Activated CD8-positive, alpha-beta T cell treated with anti-CD3 and anti-CD28 coated beads, Interleukin-2, amount 10 ng/mL, durations not matched to agents 7 days and 5 days (primary cell): Measurements from ENCODE around the gene EEF2K. TPM values are rescaled to one million over a fixed set of nuclear protein-coding genes. Genes with fewer than 3 reads are reported as not detected.
"Not testable (repeated sequence)": the region's sequence is repeated elsewhere in the genome, so short reads cannot be mapped to it uniquely, and the experiment has no call there.

Experiments used
- ATAC-seq: fragments of 150-1000 bp; cut with Tn5 transposase; one replicate; pipeline ENCODE4 v1.10.0; 2021; ENCODE audit warnings: moderate library complexity
- CTCF ChIA-PET: fragments of 350-600 bp; sonication (Branson Sonifier 250); formaldehyde crosslinking; loops from one replicate; lab custom pipeline; 2021; ENCODE audit warnings: antibody characterized with exemption; lab: Charles Lee
- POLR2A ChIA-PET: fragments of 350-600 bp; sonication (Branson Sonifier 250); formaldehyde crosslinking; loops from one replicate; lab custom pipeline; 2021; ENCODE audit warnings: antibody characterized with exemption; lab: Charles Lee
- DNase-seq: peaks from one replicate; pipeline ENCODE4 v3.0.0-alpha.2; 2020
- H3K27ac Mint-ChIP-seq: one replicate; pipeline ENCODE4 v1.8.0; 2021; ENCODE audit warnings: mild to moderate bottlenecking, mixed read lengths
- H3K27me3 Mint-ChIP-seq: one replicate; pipeline ENCODE4 v1.8.0; 2021; ENCODE audit warnings: low read depth, mixed read lengths
- H3K36me3 Mint-ChIP-seq: one replicate; pipeline ENCODE4 v1.8.0; 2021; ENCODE audit warnings: low read depth, mixed read lengths
- H3K4me1 Mint-ChIP-seq: one replicate; pipeline ENCODE4 v1.8.0; 2021; ENCODE audit warnings: low read depth, mixed read lengths
- H3K4me3 Mint-ChIP-seq: one replicate; pipeline ENCODE4 v1.8.0; 2021; ENCODE audit warnings: mild to moderate bottlenecking, mixed read lengths
- H3K9me3 Mint-ChIP-seq: one replicate; pipeline ENCODE4 v1.8.0; 2022; ENCODE audit warnings: mixed read lengths; ENCODE audit not compliant: insufficient read depth
- total RNA-seq, 2 experiments: library from RNA; stranded (reverse); gene quantifications; one replicate each; pipeline ENCODE4 v1.2.3, GENCODE V29; 2021

Gene EEF2K
- total RNA-seq, 2 experiments from 2014 or later, result 27.7 to 28.9 TPM

GRCh38 chr16:22190081-22190775 is 15.8 kb upstream of the EEF2K start:
- no peaks in the 10 kb centered on the region for H3K9me3 Mint-ChIP-seq
- H3K4me1 Mint-ChIP-seq, result peaks cover 54% of the 10 kb centered on the region
- H3K27ac Mint-ChIP-seq, result peak overlapping the region; percentile 99
- ChIA-PET POLR2A (interaction anchor here (0.5 to 2.4 kb wide), 6 partner anchors 16 to 237 kb away, joined by 3 to 13 read pairs (median 6); partner anchors contain the start of genes EEF2K, MOSMO, POLR3E and UQCRC2), CTCF (interaction anchor here (1.2 to 4.2 kb wide), 12 partner anchors 49 to 238 kb away, joined by 3 to 78 read pairs (median 11); partner anchors contain the start of genes PDZD9, POLR3E and UQCRC2)
- H3K27me3 Mint-ChIP-seq, result no peaks in the 10 kb centered on the region
- ATAC-seq, result peak; percentile 69
- H3K36me3 Mint-ChIP-seq, result peaks cover 3% of the 10 kb centered on the region
- DNase-seq, result peak; percentile 89
- H3K4me3 Mint-ChIP-seq, result peak overlapping the region; percentile 91

GRCh38 chr16:22190776-22191531 is 15.1 kb upstream of the EEF2K start:
- Mint-ChIP-seq H3K27me3 (no peaks in the 10 kb centered on the region), H3K4me3 (peak overlapping the region; percentile 91), H3K9me3 (no peaks in the 10 kb centered on the region), H3K27ac (peak overlapping the region; percentile 99), H3K36me3 (peaks cover 6% of the 10 kb centered on the region), H3K4me1 (peaks cover 59% of the 10 kb centered on the region)
- ATAC-seq (peak; percentile 63), DNase-seq (peak; percentile 100)
- ChIA-PET CTCF (interaction anchor here (0.7 to 22.2 kb wide), 6 partner anchors 10 to 108 kb away, joined by 3 to 355 read pairs (median 4); partner anchors contain the start of genes EEF2K and POLR3E), POLR2A (interaction anchor here (0.5 to 2.0 kb wide), 6 partner anchors 51 to 239 kb away, joined by 3 to 13 read pairs (median 3); partner anchors contain the start of gene POLR3E)

- ATAC-seq, result no peak
- DNase-seq, result peak; percentile 60
- no peaks in the 10 kb centered on the region for H3K9me3 Mint-ChIP-seq
- peak overlapping the region; percentile 99 for H3K27ac Mint-ChIP-seq
- peaks cover 6% of the 10 kb centered on the region for H3K36me3 Mint-ChIP-seq
- H3K4me1 Mint-ChIP-seq, result peaks cover 62% of the 10 kb centered on the region
- H3K4me3 Mint-ChIP-seq, result peak overlapping the region; percentile 91
- ChIA-PET POLR2A (interaction anchor here (0.6 to 2.1 kb wide), 7 partner anchors 10 to 239 kb away, joined by 3 to 13 read pairs (median 5); partner anchors contain the start of genes EEF2K and POLR3E), CTCF (interaction anchor here (0.7 to 22.2 kb wide), 7 partner anchors 10 to 107 kb away, joined by 3 to 355 read pairs (median 3); partner anchors contain the start of genes EEF2K and POLR3E)
- no peaks in the 10 kb centered on the region for H3K27me3 Mint-ChIP-seq
These were observed 14.4 kb upstream of the EEF2K start for GRCh38 chr16:22191532-22192260.

GRCh38 chr16:22192261-22193062 is 13.6 kb upstream of the EEF2K start:
- peaks cover 6% of the 10 kb centered on the region for H3K36me3 Mint-ChIP-seq
- peaks cover 65% of the 10 kb centered on the region for H3K4me1 Mint-ChIP-seq
- H3K27ac Mint-ChIP-seq, result peak overlapping the region; percentile 99
- DNase-seq (peak; percentile 90), ATAC-seq (peak; percentile 8)
- peak overlapping the region; percentile 91 for H3K4me3 Mint-ChIP-seq
- ChIA-PET CTCF (interaction anchor here (0.7 to 22.2 kb wide), 5 partner anchors 9 to 106 kb away, joined by 3 to 355 read pairs (median 5); partner anchors contain the start of genes EEF2K and POLR3E), POLR2A (interaction anchor here (0.8 to 2.1 kb wide), 4 partner anchors 10 to 105 kb away, joined by 3 to 13 read pairs (median 6); partner anchors contain the start of genes EEF2K and POLR3E)
- no peaks in the 10 kb centered on the region for H3K9me3 Mint-ChIP-seq
- no peaks in the 10 kb centered on the region for H3K27me3 Mint-ChIP-seq

- Mint-ChIP-seq H3K36me3 (peaks cover 6% of the 10 kb centered on the region), H3K27ac (peak overlapping the region; percentile 99), H3K4me3 (peak overlapping the region; percentile 91), H3K27me3 (no peaks in the 10 kb centered on the region), H3K4me1 (peaks cover 66% of the 10 kb centered on the region), H3K9me3 (no peaks in the 10 kb centered on the region)
- CTCF ChIA-PET, result interaction anchor here (2.0 to 22.2 kb wide), 2 partner anchors 12 to 106 kb away, joined by 11 to 355 read pairs; partner anchors contain the start of genes EEF2K and POLR3E
- no peak for DNase-seq
- POLR2A ChIA-PET, result interaction anchor here (1.2 to 2.1 kb wide), 3 partner anchors 9 to 104 kb away, joined by 6 to 13 read pairs (median 7); partner anchors contain the start of genes EEF2K and POLR3E
- ATAC-seq, result no peak
These were observed 13.0 kb upstream of the EEF2K start for GRCh38 chr16:22193063-22193411.

GRCh38 chr16:22194707-22195444 is 11.2 kb upstream of the EEF2K start:
- ChIA-PET POLR2A (no interaction called here), CTCF (interaction anchor here (0.8 to 22.2 kb wide), 5 partner anchors 11 to 117 kb away, joined by 3 to 355 read pairs (median 8); partner anchors contain the start of genes EEF2K and POLR3E)
- Mint-ChIP-seq H3K36me3 (peaks cover 6% of the 10 kb centered on the region), H3K27me3 (no peaks in the 10 kb centered on the region), H3K27ac (peak overlapping the region; percentile 93), H3K9me3 (no peaks in the 10 kb centered on the region), H3K4me1 (peaks cover 56% of the 10 kb centered on the region), H3K4me3 (peak overlapping the region; percentile 82)
- ATAC-seq, result no peak
- no peak for DNase-seq

GRCh38 chr16:22195445-22195694 is 10.7 kb upstream of the EEF2K start:
- no peak for DNase-seq
- Mint-ChIP-seq H3K4me1 (peaks cover 55% of the 10 kb centered on the region), H3K4me3 (peak overlapping the region; percentile 82), H3K9me3 (no peaks in the 10 kb centered on the region), H3K27me3 (no peaks in the 10 kb centered on the region), H3K36me3 (peaks cover 6% of the 10 kb centered on the region), H3K27ac (peak overlapping the region; percentile 93)
- ATAC-seq, result no peak
- ChIA-PET CTCF (interaction anchor here (0.8 to 22.2 kb wide), 5 partner anchors 10 to 118 kb away, joined by 3 to 355 read pairs (median 8); partner anchors contain the start of genes EEF2K and POLR3E), POLR2A (no interaction called here)

GRCh38 chr16:22195695-22196558 is 10.2 kb upstream of the EEF2K start:
- no peaks in the 10 kb centered on the region for H3K9me3 Mint-ChIP-seq
- H3K4me1 Mint-ChIP-seq, result peaks cover 55% of the 10 kb centered on the region
- H3K27ac Mint-ChIP-seq, result peak overlapping the region; percentile 93
- CTCF ChIA-PET, result interaction anchor here (0.6 to 22.2 kb wide), 20 partner anchors 8 to 492 kb away, joined by 3 to 355 read pairs (median 4); partner anchors contain the start of genes EEF2K and POLR3E
- H3K27me3 Mint-ChIP-seq, result no peaks in the 10 kb centered on the region
- peak; percentile 35 for ATAC-seq
- peak; percentile 94 for DNase-seq
- peak overlapping the region; percentile 82 for H3K4me3 Mint-ChIP-seq
- peaks cover 6% of the 10 kb centered on the region for H3K36me3 Mint-ChIP-seq
- POLR2A ChIA-PET, result no interaction called here

GRCh38 chr16:22196559-22197168 is 9.4 kb upstream of the EEF2K start:
- H3K9me3 Mint-ChIP-seq, POLR2A ChIA-PET, H3K27ac Mint-ChIP-seq, DNase-seq, ATAC-seq, H3K36me3 Mint-ChIP-seq, H3K27me3 Mint-ChIP-seq: not testable (repeated sequence)
- Mint-ChIP-seq H3K4me3 (peak overlapping the region; percentile 82), H3K4me1 (peaks cover 55% of the 10 kb centered on the region)
- CTCF ChIA-PET, result interaction anchor here (0.6 to 22.2 kb wide), 18 partner anchors 8 to 493 kb away, joined by 3 to 355 read pairs (median 3); partner anchors contain the start of gene POLR3E
